ENCODE measurements around the gene GNAL. TPM values are rescaled to one million over a fixed set of nuclear protein-coding genes. Genes with fewer than 3 reads are reported as not detected.
"Not testable (repeated sequence)": the region's sequence is repeated elsewhere in the genome, so short reads cannot be mapped to it uniquely, and the experiment has no call there.

GNAL gene
- total RNA-seq, 1 experiment from 2014 or later: 0.13 TPM

- DNase-seq (ENCODE audit: low spot score): no peak
These were observed 160.2 kb downstream of the GNAL start for GRCh38 chr18:11849279-11849678.

GRCh38 chr18:11849841-11850634 lies 161.0 kb downstream of the GNAL start:
- DNase-seq (ENCODE audit: low spot score): peak; percentile 69

- peak; percentile 63 for DNase-seq (ENCODE audit: low spot score)
These were observed 161.7 kb downstream of the GNAL start for GRCh38 chr18:11850821-11851145.

- peak; percentile 98 for DNase-seq (ENCODE audit: low spot score)
These were observed 162.2 kb downstream of the GNAL start, which contains the start of gene CHMP1B for GRCh38 chr18:11851146-11851805. TSS of gene CHMP1B (plus strand) at chr18:11851413. CDS start at chr18:11851512, 99 bp downstream.

- no peak for DNase-seq (ENCODE audit: low spot score)
These were observed 162.8 kb downstream of the GNAL start for GRCh38 chr18:11851806-11852337.

- not testable (repeated sequence) for DNase-seq (ENCODE audit: low spot score)
These were observed 165.5 kb downstream of the GNAL start for GRCh38 chr18:11854554-11854953.

- DNase-seq (ENCODE audit: low spot score): peak; percentile 90
These were observed 168.3 kb downstream of the GNAL start for GRCh38 chr18:11857177-11857887.

GRCh38 chr18:11859282-11859830 lies 170.3 kb downstream of the GNAL start:
- no peak for DNase-seq (ENCODE audit: low spot score)

GRCh38 chr18:11859903-11860407 lies 170.9 kb downstream of the GNAL start:
- DNase-seq (ENCODE audit: low spot score): peak; percentile 73

- no peak for DNase-seq (ENCODE audit: low spot score)
These were observed 171.8 kb downstream of the GNAL start for GRCh38 chr18:11860594-11861450.

- DNase-seq (ENCODE audit: low spot score): no peak
These were observed 172.7 kb downstream of the GNAL start for GRCh38 chr18:11861583-11862288.

- no peak for DNase-seq (ENCODE audit: low spot score)
These were observed 173.5 kb downstream of the GNAL start for GRCh38 chr18:11862468-11863137.

GRCh38 chr18:11864471-11864870 lies 175.4 kb downstream of the GNAL start:
- no peak for DNase-seq (ENCODE audit: low spot score)

- no peak for DNase-seq (ENCODE audit: low spot score)
These were observed 176.0 kb downstream of the GNAL start for GRCh38 chr18:11865071-11865470.

GRCh38 chr18:11866329-11866728 lies 177.3 kb downstream of the GNAL start:
- no peak for DNase-seq (ENCODE audit: low spot score)

- DNase-seq (ENCODE audit: low spot score): no peak
These were observed 177.7 kb downstream of the GNAL start for GRCh38 chr18:11866764-11867163.

GRCh38 chr18:11868230-11868629 lies 179.2 kb downstream of the GNAL start:
- DNase-seq (ENCODE audit: low spot score): no peak

- DNase-seq (ENCODE audit: low spot score): peak; percentile 39
These were observed 182.4 kb downstream of the GNAL start for GRCh38 chr18:11871501-11871900.

- DNase-seq (ENCODE audit: low spot score): peak; percentile 63
These were observed 183.5 kb downstream of the GNAL start for GRCh38 chr18:11872479-11873136.
